Activated CD4-positive, CD25-positive, alpha-beta regulatory T cell (primary cell): ENCODE data around the gene AHR.
"Not testable (repeated sequence)": the region's sequence is repeated elsewhere in the genome, so short reads cannot be mapped to it uniquely, and the experiment has no call there.

Experiments used
- DNase-seq, 4 experiments: peaks; one replicate each; lab custom pipeline; 2025; lab: John Stamatoyannopoulos, UW

The AHR gene

DNA sequence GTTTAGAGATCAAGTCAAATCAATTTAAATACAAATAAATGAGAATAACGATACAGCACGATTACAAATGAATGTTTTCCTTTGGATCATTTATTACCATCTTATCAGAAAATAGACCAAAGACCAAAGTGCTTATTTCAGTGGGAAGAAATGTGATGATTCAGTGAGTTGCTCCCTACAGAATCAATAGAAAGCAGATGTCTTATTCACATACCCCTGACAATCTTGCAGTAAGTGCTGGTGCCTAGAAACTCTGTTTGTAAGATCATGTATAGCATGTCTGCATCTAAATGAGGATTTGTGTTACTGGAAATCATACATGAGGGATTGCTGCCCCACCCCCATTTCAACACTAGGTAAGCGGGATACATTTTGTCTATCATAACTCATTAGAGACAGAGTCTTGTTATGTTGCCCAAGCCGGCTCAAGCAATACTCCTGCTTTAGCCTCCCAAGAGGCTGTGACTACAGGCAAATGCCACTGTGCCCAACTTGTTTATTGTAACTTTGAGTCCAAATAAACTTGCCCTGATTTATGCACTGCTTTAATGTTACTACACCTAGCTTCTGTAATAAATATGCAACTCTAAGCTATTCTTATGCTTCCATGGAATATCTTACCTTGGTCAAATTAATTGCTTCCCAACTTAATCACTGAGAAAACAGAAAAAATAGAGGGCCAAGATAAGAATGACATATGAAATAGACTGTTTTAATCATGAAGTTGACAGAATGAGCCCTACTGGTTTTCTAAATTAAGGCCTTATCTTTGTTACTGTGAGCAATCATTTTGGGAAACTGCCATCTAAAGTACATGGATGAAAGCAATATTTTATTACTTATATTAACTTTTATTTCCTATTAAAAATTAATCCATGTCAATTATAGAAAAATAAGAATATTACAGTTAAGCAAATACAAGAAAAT lies 82.5 kb downstream of the AHR start:
- no peak for DNase-seq

DNA sequence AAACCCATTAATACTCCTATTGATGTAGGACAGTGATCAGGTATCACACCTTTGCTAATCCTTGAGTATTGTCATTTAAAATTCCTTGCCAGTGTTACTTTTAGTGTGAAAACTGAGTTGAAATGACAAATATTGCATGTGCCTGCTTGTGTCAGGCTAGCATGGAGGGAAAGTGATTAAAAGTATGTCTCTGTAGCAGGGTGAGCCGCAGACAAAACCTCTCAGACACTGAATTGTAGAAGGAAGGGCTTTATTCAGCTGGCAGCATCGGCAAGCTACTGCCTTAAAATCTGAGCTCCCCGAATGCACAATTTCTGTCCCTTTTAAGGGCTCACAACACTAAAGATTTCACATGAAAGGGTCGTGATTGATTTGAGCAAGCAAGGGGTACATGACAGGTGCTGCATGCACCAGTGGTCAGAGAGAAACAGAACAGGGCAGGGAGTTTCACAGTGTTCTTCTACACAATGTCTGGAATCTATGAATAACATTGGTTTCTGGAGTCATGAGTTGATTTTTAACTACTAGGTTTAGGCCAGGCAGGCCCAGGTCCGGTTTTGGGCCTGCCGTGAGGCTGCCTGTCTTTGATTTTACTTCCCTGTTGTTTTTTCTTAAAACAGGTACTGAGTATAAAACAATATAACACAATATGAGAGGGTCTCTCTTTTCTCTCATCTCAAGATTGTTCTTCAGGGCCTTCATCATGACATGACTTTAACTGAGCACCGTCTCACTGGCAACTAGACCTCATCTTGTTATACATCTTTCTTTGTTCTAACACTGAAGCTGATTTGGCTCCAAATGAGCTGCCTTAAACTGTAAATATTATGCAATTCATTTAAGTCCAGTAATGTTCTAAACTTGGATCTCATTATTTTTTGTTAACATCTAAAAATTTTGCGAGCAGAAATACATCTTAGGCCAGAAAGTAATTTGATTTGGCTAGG lies 84.2 kb downstream of the AHR start:
- not testable (repeated sequence) for DNase-seq

DNA sequence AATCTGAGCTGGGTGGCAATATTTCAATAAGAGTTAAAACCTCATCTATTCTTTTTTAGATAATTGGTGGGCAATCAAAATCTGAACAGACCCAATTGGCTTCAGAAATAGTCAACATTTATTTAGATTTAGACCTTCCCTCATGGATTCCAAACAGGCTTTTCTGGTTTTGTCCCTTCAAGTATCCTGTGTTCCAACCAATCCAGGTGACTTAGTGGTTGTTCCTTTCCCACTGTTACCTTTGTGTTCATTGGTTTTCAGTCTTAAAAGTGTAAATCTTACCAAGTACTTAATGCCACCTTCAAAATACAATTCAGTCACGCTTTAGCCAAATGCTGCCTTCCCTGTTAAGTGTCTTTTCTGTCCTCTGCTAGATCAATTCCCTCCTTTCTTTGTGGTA lies 85.9 kb downstream of the AHR start:
- DNase-seq = no peak

DNA sequence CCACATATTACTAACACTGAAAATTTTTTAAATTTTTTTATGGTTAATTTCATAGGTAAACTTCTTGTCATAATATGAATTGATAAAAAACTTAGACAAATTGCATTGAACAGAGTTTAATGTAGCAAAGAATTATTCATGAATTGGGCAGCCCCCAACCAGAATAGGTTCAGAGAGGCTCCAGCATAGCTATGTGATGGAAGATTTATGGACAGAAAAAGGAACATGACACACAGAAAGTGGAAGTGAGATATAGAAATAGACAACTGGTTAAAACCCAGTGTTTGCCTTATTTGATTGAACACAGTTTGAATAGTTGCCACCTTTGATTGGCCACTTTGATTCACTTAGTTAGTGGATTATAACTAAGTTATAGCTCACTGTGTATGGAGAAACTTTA lies 87.2 kb downstream of the AHR start:
- no peak for DNase-seq

DNA sequence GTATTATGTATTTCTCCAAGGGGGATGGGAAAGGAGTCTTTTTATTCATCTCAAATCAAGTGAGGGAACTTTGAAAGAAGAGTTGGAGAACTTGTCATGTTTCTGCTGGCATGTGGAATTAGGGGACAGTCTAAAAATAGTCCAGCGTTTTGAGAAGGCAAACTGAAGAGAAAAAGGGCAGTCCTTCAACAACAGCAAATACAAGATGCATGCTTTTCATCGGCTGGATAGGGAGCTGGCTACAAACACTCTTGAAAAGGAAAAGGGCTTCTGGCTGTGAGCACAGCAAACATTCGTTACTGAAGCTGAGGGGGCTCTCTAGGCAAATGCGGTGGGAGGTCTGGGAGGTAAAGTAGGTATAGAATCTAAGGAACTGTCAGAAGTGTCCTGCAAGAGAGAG lies 91.9 kb downstream of the AHR start:
- DNase-seq = no peak

DNA sequence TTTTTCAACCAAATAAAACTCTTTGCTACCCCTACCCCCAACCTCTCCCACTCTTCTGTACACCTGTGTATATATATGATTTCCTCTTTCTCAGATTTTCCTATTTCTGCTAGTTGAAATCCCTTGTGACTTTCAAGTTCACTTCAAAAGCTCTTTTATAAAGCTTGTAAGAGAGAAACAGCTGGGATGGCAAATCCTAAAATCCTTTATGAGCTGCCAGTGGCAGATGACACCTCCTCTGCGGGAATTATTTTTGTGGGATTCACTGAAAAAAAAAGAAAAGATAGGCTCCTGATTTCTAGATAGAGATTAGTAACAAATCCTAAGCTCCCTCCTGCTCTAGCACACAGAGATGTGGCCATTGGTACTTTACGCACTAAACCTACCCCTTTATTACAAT lies 92.9 kb downstream of the AHR start:
- no peak for DNase-seq

DNA sequence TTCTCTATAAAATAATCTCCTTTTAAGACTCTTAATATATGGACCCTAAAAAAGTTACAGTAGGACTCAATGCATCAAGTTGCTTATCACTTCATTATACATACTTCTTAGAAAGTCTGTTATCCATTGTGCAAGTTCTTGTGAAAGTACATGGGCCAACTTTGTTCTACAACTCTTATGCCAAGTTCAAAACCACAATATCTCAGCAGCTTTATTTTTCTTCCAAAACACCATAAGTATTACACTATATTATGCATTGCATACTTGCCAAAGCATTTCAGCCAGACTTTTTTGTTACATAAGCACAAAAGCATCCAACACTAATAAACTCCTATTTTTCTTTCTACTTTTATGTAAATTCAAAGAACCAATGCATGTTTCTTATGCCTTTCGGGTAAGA lies 94.4 kb downstream of the AHR start:
- no peak for DNase-seq

DNA sequence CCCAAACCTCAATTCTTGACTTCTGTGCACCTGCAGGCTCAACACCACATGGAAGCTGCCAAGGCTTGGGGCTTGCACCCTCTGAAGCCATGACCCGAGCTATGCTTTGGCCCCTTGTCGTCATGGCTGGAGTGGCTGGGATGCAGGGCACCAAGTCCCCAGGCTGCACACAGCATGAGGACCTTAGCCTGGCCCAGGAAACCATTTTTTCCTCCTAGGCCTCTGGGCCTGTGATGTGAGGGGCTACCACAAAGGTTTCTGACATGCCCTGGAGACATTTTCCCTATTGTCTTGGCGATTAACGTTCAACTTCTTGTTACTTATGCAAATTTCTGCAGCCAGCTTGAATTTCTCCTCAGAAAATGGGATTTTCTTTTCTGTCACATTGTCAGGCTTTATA lies 96.1 kb downstream of the AHR start:
- DNase-seq = not testable (repeated sequence)
